SK-N-SH (cell line): ENCODE data around the gene TGFBR3. TPM values are rescaled to one million over a fixed set of nuclear protein-coding genes. Genes with fewer than 3 reads are reported as not detected.

Experiments
- CTCF ChIA-PET: fragments of 300-600, 350-600 bp; formaldehyde crosslinking; extraction: SDS; loops from one replicate; lab custom pipeline; 2021; lab: Yijun Ruan, JAX
- POLR2A ChIA-PET: fragments of 350-600 bp; sonication (Branson Sonifier 250); formaldehyde crosslinking; extraction: SDS; loops from one replicate; lab custom pipeline; 2020; ENCODE audit warnings: antibody characterized with exemption, inconsistent platforms; lab: Yijun Ruan, JAX
- DNase-seq: peaks from one replicate; pipeline ENCODE4 v3.0.0; 2012
- H2AFZ ChIP-seq: fragments of 200-600 bp; sonication (generic); 2 replicates; pipeline ENCODE4 v1.8.1; 2016; ENCODE audit warnings: antibody characterized with exemption, mild to moderate bottlenecking, low read depth
- H3F3A ChIP-seq: fragments of 200-600 bp; sonication (generic); replicated peaks from 2 replicates; pipeline ENCODE3; 2016; ENCODE audit warnings: antibody characterized with exemption, mild to moderate bottlenecking; ENCODE audit not compliant: insufficient read depth
- H3K27ac ChIP-seq, 2 experiments: fragments of 200-500 bp in 1 of 2; fragments of 200-600 bp in 1 of 2; sonication (Bioruptor generic) in 1 of 2; sonication (generic), shearing (Covaris generic) in 1 of 2; 2 replicates each; pipeline versions ENCODE4 v1.5.1 to v1.6.1; 2014 to 2016; ENCODE audit warnings: low read depth in 2 of 2, inconsistent platforms in 1 of 2, low read length in 1 of 2, mild to moderate bottlenecking in 1 of 2, mixed read lengths in 1 of 2
- H3K27me3 ChIP-seq: fragments of 200-600 bp; sonication (generic), shearing (Covaris generic); 2 replicates; pipeline ENCODE4 v1.6.1; 2016; ENCODE audit warnings: mixed run types; ENCODE audit not compliant: insufficient read depth
- H3K36me3 ChIP-seq, 2 experiments: fragments of 200-500 bp in 1 of 2; fragments of 200-600 bp in 1 of 2; sonication (Bioruptor generic) in 1 of 2; sonication (generic) in 1 of 2; replicated peaks in 1 of 2; 2 replicates each; pipeline versions ENCODE3 to v1.5.1; 2014 to 2016; ENCODE audit warnings: low read length in 1 of 2, mild to moderate bottlenecking in 1 of 2; ENCODE audit not compliant: insufficient read depth in 2 of 2, control insufficient read depth in 1 of 2
- H3K4me1 ChIP-seq, 2 experiments: fragments of 200-500 bp in 1 of 2; fragments of 200-600 bp in 1 of 2; sonication (Bioruptor generic) in 1 of 2; sonication (generic), shearing (Covaris generic) in 1 of 2; 2 replicates each; pipeline versions ENCODE4 v1.5.1 to v1.6.1; 2014 to 2016; ENCODE audit warnings: low read depth in 1 of 2, low read length in 1 of 2, mixed run types in 1 of 2; ENCODE audit not compliant: insufficient read depth in 2 of 2, control insufficient read depth in 1 of 2
- H3K4me2 ChIP-seq: fragments of 200-600 bp; sonication (generic), shearing (Covaris generic); 2 replicates; pipeline ENCODE4 v1.6.1; 2017; ENCODE audit warnings: mixed run types
- H3K4me3 ChIP-seq, 2 experiments: fragments of 200-500 bp in 1 of 2; fragments of 200-600 bp in 1 of 2; sonication (Bioruptor generic) in 1 of 2; sonication (generic), shearing (Covaris generic) in 1 of 2; 2 replicates each; pipeline versions ENCODE4 v1.5.1 to v1.8.1; 2014 to 2016; ENCODE audit warnings: low read depth in 2 of 2, inconsistent platforms in 1 of 2, low read length in 1 of 2, mild to moderate bottlenecking in 1 of 2, mixed read lengths in 1 of 2, moderate library complexity in 1 of 2
- H3K79me2 ChIP-seq: fragments of 200-600 bp; sonication (generic); 2 replicates; pipeline ENCODE4 v1.8.1; 2017; ENCODE audit warnings: mild to moderate bottlenecking; ENCODE audit not compliant: insufficient read depth
- H3K9ac ChIP-seq: fragments of 200-600 bp; sonication (generic); 2 replicates; pipeline ENCODE4 v1.6.1; 2017; ENCODE audit warnings: mixed run types
- H3K9me2 ChIP-seq: fragments of 200-600 bp; sonication (generic); 2 replicates; pipeline ENCODE4 v1.6.1; 2017; ENCODE audit warnings: mixed run types
- H3K9me3 ChIP-seq: fragments of 200-600 bp; sonication (generic); 2 replicates; pipeline ENCODE4 v1.6.1; 2017; ENCODE audit warnings: mixed run types, mild to moderate bottlenecking, moderate library complexity
- H4K20me1 ChIP-seq: fragments of 200-600 bp; sonication (generic); 2 replicates; pipeline ENCODE4 v1.6.1; 2017; ENCODE audit warnings: mild to moderate bottlenecking, mixed run types; ENCODE audit not compliant: insufficient read depth
- EP300 ChIP-seq, 2 experiments: IDR thresholded peaks; 2 replicates each; pipeline versions ENCODE4 v1.4.0 to v1.6.1; 2012; ENCODE audit warnings: borderline replicate concordance in 1 of 2, low read depth in 1 of 2, low read length in 1 of 2
- FOXM1 ChIP-seq: IDR thresholded peaks from 2 replicates; pipeline ENCODE4 v1.4.0; 2012; ENCODE audit warnings: low read depth, mild to moderate bottlenecking
- GATA2 ChIP-seq: sonication (generic); formaldehyde crosslinking; IDR thresholded peaks from 2 replicates; pipeline ENCODE4 v1.5.0; 2020; ENCODE audit warnings: mild to moderate bottlenecking, missing genetic modification reagents
- JUND ChIP-seq: IDR thresholded peaks from 2 replicates; pipeline ENCODE4 v1.4.0; 2012
- MAX ChIP-seq: IDR thresholded peaks from 2 replicates; pipeline ENCODE4 v1.4.0; 2012; ENCODE audit warnings: low read depth
- MEF2A ChIP-seq: IDR thresholded peaks from 2 replicates; pipeline ENCODE4 v1.4.0; 2012; ENCODE audit warnings: low read depth, borderline replicate concordance
- MXI1 ChIP-seq: IDR thresholded peaks from 2 replicates; pipeline ENCODE4 v1.6.1; 2012; ENCODE audit warnings: mild to moderate bottlenecking, low read depth, low read length, improper control_type of control experiment
- NRF1 ChIP-seq: IDR thresholded peaks from 2 replicates; pipeline ENCODE4 v1.6.1; 2012; ENCODE audit warnings: low read depth, mild to moderate bottlenecking, low read length
- POLR2AphosphoS5 ChIP-seq: IDR thresholded peaks from 2 replicates; pipeline ENCODE4 v1.6.1; 2012; ENCODE audit warnings: low read depth, low read length
- RAD21 ChIP-seq: IDR thresholded peaks from 2 replicates; pipeline ENCODE4 v1.6.1; 2012; ENCODE audit warnings: mild to moderate bottlenecking, low read length
- REST ChIP-seq: IDR thresholded peaks from 2 replicates; pipeline ENCODE4 v1.6.1; 2012; ENCODE audit warnings: mild to moderate bottlenecking, low read depth, low read length, moderate library complexity
- RXRA ChIP-seq: IDR thresholded peaks from 2 replicates; pipeline ENCODE4 v1.4.0; 2012; ENCODE audit warnings: low read depth, mild to moderate bottlenecking, borderline replicate concordance
- SIN3A ChIP-seq: IDR thresholded peaks from 2 replicates; pipeline ENCODE4 v1.6.1; 2012; ENCODE audit warnings: low read depth, mild to moderate bottlenecking, low read length, moderate library complexity, borderline replicate concordance
- SMC3 ChIP-seq: IDR thresholded peaks from 2 replicates; pipeline ENCODE4 v1.6.1; 2012; ENCODE audit warnings: low read depth, low read length, improper control_type of control experiment
- TAF1 ChIP-seq: IDR thresholded peaks from 2 replicates; pipeline ENCODE4 v1.6.1; 2012; ENCODE audit warnings: low read depth, mild to moderate bottlenecking, low read length, moderate library complexity, borderline replicate concordance
- TCF12 ChIP-seq: IDR thresholded peaks from 2 replicates; pipeline ENCODE4 v1.4.0; 2012
- USF2 ChIP-seq: fragments of 150-350 bp; IDR thresholded peaks from 2 replicates; pipeline ENCODE4 v1.6.1; 2017; ENCODE audit warnings: antibody characterized with exemption, low read length, low read depth, borderline replicate concordance
- WGBS: methylation state at CpG from one replicate; pipeline ENCODE4 v1.1.6; 2017; ENCODE audit warnings: low lambda C conversion rate; 5-methylcytosine and 5-hydroxymethylcytosine counted together
- polyA plus RNA-seq, 3 experiments: library from polyadenylated mRNA; depleted of rRNA; stranded (reverse); fragments of >200 nt; gene quantifications; 2 replicates each; pipeline ENCODE4 v1.2.3, GENCODE V29; 2012
- TF ChIP-seq, protein P1 (sequence below): IDR thresholded peaks from 2 replicates; pipeline ENCODE4 v1.4.0; 2012; ENCODE audit warnings: low read depth, borderline replicate concordance
- TF ChIP-seq, protein P2 (sequence below): fragments of 200-600 bp; sonication (generic); IDR thresholded peaks from 2 replicates; pipeline ENCODE4 v1.6.1; 2017; ENCODE audit warnings: antibody characterized with exemption, mild to moderate bottlenecking, moderate library complexity

Gene TGFBR3
- polyA plus RNA-seq, 1 of the 3 experiments (the other 2 are of a cell fraction), result 0.07 TPM

GRCh38 chr1:91864017-91864700 is 21.8 kb downstream of the TGFBR3 start:
- Histone ChIP-seq H2AFZ (no peak overlapping the region), H3K4me3 (no peak overlapping the region), H3K4me1 (peaks cover 0 to 3% of the 10 kb centered on the region in 2 experiments; a peak in 1 of 4 replicates), H3K36me3 (no peaks in the 10 kb centered on the region), H3K79me2 (no peaks in the 10 kb centered on the region), H3K9me2 (no peaks in the 10 kb centered on the region)
- no peak for DNase-seq
- CTCF ChIA-PET, result no interaction called here
- TF ChIP-seq TCF12 (no peak), NRF1 (no peak), MEF2A (no peak), MXI1 (no peak), POLR2AphosphoS5 (no peak), USF2 (no peak), REST (no peak), RXRA (no peak)
- TF ChIP-seq, all 33 proteins: peak for 0
- no peaks in the 10 kb centered on the region for H3K9me3 ChIP-seq
- H3K27me3 ChIP-seq, result peaks cover 70% of the 10 kb centered on the region
- no peak overlapping the region for H3K4me2 ChIP-seq
- H3F3A ChIP-seq, result peaks cover 4% of the 10 kb centered on the region
- POLR2A ChIA-PET, result no interaction called here
- H4K20me1 ChIP-seq, result no peaks in the 10 kb centered on the region
- H3K9ac ChIP-seq, result no peak overlapping the region
- WGBS, result 8% methylated on average over 5 of the region's 5 CpGs
- no peak overlapping the region for H3K27ac ChIP-seq

- Histone ChIP-seq H3K4me1 (peaks cover 0 to 3% of the 10 kb centered on the region in 2 experiments; a peak in 1 of 4 replicates), H3K36me3 (no peaks in the 10 kb centered on the region), H3K27me3 (peaks cover 68% of the 10 kb centered on the region), H3K4me2 (no peak overlapping the region), H3K9ac (no peak overlapping the region), H3K9me3 (no peaks in the 10 kb centered on the region), H3K9me2 (no peaks in the 10 kb centered on the region), H2AFZ (no peak overlapping the region), H3F3A (peaks cover 4% of the 10 kb centered on the region), H3K79me2 (no peaks in the 10 kb centered on the region), H3K27ac (no peak overlapping the region), H3K4me3 (no peak overlapping the region), H4K20me1 (no peaks in the 10 kb centered on the region)
- WGBS, result 10% methylated on average over 3 of the region's 3 CpGs
- ChIA-PET POLR2A (no interaction called here), CTCF (interaction anchor here (0.6 to 0.9 kb wide), 2 partner anchors 13 to 30 kb away, joined by 3 to 4 read pairs; no protein-coding TSS in a partner anchor)
- no peak for DNase-seq
- TF ChIP-seq, protein P1, sequence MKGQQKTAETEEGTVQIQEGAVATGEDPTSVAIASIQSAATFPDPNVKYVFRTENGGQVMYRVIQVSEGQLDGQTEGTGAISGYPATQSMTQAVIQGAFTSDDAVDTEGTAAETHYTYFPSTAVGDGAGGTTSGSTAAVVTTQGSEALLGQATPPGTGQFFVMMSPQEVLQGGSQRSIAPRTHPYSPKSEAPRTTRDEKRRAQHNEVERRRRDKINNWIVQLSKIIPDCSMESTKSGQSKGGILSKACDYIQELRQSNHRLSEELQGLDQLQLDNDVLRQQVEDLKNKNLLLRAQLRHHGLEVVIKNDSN, result no peak
- TF ChIP-seq RXRA (no peak), TAF1 (no peak), SMC3 (no peak), FOXM1 (no peak), GATA2 (CRISPR knock-in tag) (no peak), JUND (no peak), MEF2A (no peak), SIN3A (no peak), RAD21 (no peak), MXI1 (no peak), EP300 (IDR thresholded peaks at IDR 0.05; ENCODE audit: borderline replicate concordance in 1 of 2, low read depth in 1 of 2, low read length in 1 of 2) (no peak), MAX (no peak)
- TF ChIP-seq, protein P2, sequence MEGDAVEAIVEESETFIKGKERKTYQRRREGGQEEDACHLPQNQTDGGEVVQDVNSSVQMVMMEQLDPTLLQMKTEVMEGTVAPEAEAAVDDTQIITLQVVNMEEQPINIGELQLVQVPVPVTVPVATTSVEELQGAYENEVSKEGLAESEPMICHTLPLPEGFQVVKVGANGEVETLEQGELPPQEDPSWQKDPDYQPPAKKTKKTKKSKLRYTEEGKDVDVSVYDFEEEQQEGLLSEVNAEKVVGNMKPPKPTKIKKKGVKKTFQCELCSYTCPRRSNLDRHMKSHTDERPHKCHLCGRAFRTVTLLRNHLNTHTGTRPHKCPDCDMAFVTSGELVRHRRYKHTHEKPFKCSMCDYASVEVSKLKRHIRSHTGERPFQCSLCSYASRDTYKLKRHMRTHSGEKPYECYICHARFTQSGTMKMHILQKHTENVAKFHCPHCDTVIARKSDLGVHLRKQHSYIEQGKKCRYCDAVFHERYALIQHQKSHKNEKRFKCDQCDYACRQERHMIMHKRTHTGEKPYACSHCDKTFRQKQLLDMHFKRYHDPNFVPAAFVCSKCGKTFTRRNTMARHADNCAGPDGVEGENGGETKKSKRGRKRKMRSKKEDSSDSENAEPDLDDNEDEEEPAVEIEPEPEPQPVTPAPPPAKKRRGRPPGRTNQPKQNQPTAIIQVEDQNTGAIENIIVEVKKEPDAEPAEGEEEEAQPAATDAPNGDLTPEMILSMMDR, result no peak
Measured at GRCh38 chr1:91863498-91863897, 22.5 kb downstream of the TGFBR3 start.
